ENCODE results near the gene HOMER1. TPM values are rescaled to one million over a fixed set of nuclear protein-coding genes. Genes with fewer than 3 reads are reported as not detected.
"Not testable (repeated sequence)": the region's sequence is repeated elsewhere in the genome, so short reads cannot be mapped to it uniquely, and the experiment has no call there.

The HOMER1 gene
- total RNA-seq, 2 experiments from 2014 or later: 6.3 to 13.9 TPM

DNA sequence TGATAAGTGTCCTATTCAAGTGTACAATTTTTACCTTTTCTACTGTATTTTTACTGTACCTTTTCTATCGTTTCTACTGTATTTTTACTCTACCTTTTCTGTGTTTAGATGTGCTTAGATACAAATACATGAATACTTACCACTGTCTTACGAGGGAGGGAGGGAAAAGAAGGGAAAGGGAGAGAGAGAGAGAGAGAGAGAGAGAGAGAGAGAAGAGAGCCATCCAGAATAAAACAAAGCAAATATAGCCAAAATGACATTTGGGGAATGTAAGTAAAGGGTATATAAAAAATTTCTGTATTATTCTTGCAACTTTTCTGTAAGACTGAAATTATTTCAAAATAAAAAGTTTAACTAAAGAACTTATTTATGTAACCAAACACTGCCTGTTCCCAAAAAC lies 121.2 kb downstream of the HOMER1 start:
- Histone ChIP-seq H3K36me3 (ENCODE audit: insufficient read depth, low read length) (no peaks in the 10 kb centered on the region), H3K4me2 (ENCODE audit: low read length) (no peak overlapping the region), H3K9me2 (ENCODE audit: insufficient read depth, low read length) (no peaks in the 10 kb centered on the region), H3K9me3 (ENCODE audit: low read length) (no peaks in the 10 kb centered on the region), H3K4me1 (ENCODE audit: insufficient read depth, low read length, poor library complexity, severe bottlenecking) (no peaks in the 10 kb centered on the region), H2AFZ (ENCODE audit: low read length) (no peak overlapping the region), H4K20me1 (ENCODE audit: insufficient read depth, low read length) (no peaks in the 10 kb centered on the region), H3K4me3 (ENCODE audit: low read depth, low read length, poor library complexity, severe bottlenecking) (no peak overlapping the region), H3K79me2 (ENCODE audit: insufficient read depth, low read depth, low read length) (no peaks in the 10 kb centered on the region), H3K27ac (ENCODE audit: low read depth, low read length, poor library complexity, severe bottlenecking) (no peak overlapping the region)
- ChIA-PET CTCF (ENCODE audit: unreplicated experiment) (no interaction called here), POLR2A (interaction anchor here (0.6 to 1.3 kb wide), 5 partner anchors 28 to 1272 kb away, joined by 3 read pairs; no protein-coding TSS in a partner anchor)
- no peak for DNase-seq (ENCODE audit: low spot score)
- intact Hi-C loops (cut with micrococcal nuclease; ENCODE audit: unreplicated experiment): no loop called here
- TF ChIP-seq EZH2phosphoT487 (IDR thresholded peaks at IDR 0.05; ENCODE audit: borderline replicate concordance, low read depth, low read length): no peak
- TF ChIP-seq, protein P1, sequence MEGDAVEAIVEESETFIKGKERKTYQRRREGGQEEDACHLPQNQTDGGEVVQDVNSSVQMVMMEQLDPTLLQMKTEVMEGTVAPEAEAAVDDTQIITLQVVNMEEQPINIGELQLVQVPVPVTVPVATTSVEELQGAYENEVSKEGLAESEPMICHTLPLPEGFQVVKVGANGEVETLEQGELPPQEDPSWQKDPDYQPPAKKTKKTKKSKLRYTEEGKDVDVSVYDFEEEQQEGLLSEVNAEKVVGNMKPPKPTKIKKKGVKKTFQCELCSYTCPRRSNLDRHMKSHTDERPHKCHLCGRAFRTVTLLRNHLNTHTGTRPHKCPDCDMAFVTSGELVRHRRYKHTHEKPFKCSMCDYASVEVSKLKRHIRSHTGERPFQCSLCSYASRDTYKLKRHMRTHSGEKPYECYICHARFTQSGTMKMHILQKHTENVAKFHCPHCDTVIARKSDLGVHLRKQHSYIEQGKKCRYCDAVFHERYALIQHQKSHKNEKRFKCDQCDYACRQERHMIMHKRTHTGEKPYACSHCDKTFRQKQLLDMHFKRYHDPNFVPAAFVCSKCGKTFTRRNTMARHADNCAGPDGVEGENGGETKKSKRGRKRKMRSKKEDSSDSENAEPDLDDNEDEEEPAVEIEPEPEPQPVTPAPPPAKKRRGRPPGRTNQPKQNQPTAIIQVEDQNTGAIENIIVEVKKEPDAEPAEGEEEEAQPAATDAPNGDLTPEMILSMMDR (conservative IDR thresholded peaks at IDR 0.05; ENCODE audit: low read length): no peak
- no TSS peak for BruUV-seq (replicated peaks)

- no TSS peak for BruUV-seq (replicated peaks)
- peaks cover 14% of the 10 kb centered on the region for H3K9me3 ChIP-seq (ENCODE audit: low read length)
- intact Hi-C loops (cut with micrococcal nuclease; ENCODE audit: unreplicated experiment): no loop called here
- no peak overlapping the region for H3K4me3 ChIP-seq (ENCODE audit: low read depth, low read length, poor library complexity, severe bottlenecking)
- no peak overlapping the region for H2AFZ ChIP-seq (ENCODE audit: low read length)
- H4K20me1 ChIP-seq (ENCODE audit: insufficient read depth, low read length): no peaks in the 10 kb centered on the region
- ChIA-PET CTCF (ENCODE audit: unreplicated experiment) (no interaction called here), POLR2A (interaction anchor here (0.5 kb wide), 1 partner anchor 40 kb away, joined by 4 read pairs; no protein-coding TSS in a partner anchor)
- no peaks in the 10 kb centered on the region for H3K36me3 ChIP-seq (ENCODE audit: insufficient read depth, low read length)
- no peak for TF ChIP-seq EZH2phosphoT487 (IDR thresholded peaks at IDR 0.05; ENCODE audit: borderline replicate concordance, low read depth, low read length)
- TF ChIP-seq, protein P1 (conservative IDR thresholded peaks at IDR 0.05; ENCODE audit: low read length): no peak
- no peaks in the 10 kb centered on the region for H3K79me2 ChIP-seq (ENCODE audit: insufficient read depth, low read depth, low read length)
- no peak overlapping the region for H3K27ac ChIP-seq (ENCODE audit: low read depth, low read length, poor library complexity, severe bottlenecking)
- DNase-seq (ENCODE audit: low spot score): no peak
- no peak overlapping the region for H3K4me2 ChIP-seq (ENCODE audit: low read length)
- H3K9me2 ChIP-seq (ENCODE audit: insufficient read depth, low read length): no peaks in the 10 kb centered on the region
- no peaks in the 10 kb centered on the region for H3K4me1 ChIP-seq (ENCODE audit: insufficient read depth, low read length, poor library complexity, severe bottlenecking)
These were observed 127.3 kb downstream of the HOMER1 start for GRCh38 chr5:79386679-79387078.

DNA sequence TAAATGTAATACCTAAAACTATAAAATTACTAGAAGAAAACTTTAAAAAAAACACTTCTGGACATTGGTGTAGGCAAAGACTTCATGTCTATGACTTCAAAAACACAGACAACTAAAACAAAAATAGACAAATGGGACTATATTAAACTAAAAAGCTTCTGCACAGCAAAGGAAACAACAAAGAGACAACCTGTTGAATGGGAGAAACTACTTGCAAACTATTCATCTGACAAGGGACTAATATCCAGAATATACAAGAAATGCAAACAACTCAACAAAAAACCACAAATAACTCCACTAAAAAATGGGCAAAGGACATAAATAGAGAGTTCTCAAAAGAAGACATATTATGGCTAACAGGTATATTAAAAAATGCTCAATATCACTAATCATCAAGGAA lies 128.8 kb downstream of the HOMER1 start:
- H3K4me2 ChIP-seq (ENCODE audit: low read length): not testable (repeated sequence)

More for the DNA sequence above, 128.8 kb downstream of the HOMER1 start:
- CTCF ChIA-PET (ENCODE audit: unreplicated experiment); H3K4me1 ChIP-seq (ENCODE audit: insufficient read depth, low read length, poor library complexity, severe bottlenecking); H3K36me3 ChIP-seq (ENCODE audit: insufficient read depth, low read length); H3K79me2 ChIP-seq (ENCODE audit: insufficient read depth, low read depth, low read length); H2AFZ ChIP-seq (ENCODE audit: low read length); H3K9me2 ChIP-seq (ENCODE audit: insufficient read depth, low read length); DNase-seq (ENCODE audit: low spot score); H4K20me1 ChIP-seq (ENCODE audit: insufficient read depth, low read length); intact Hi-C loops (cut with micrococcal nuclease; ENCODE audit: unreplicated experiment); BruUV-seq (replicated peaks); H3K4me3 ChIP-seq (ENCODE audit: low read depth, low read length, poor library complexity, severe bottlenecking); H3K27ac ChIP-seq (ENCODE audit: low read depth, low read length, poor library complexity, severe bottlenecking): not testable (repeated sequence)
- POLR2A ChIA-PET: interaction anchor here (0.6 kb wide), 1 partner anchor 66 kb away, joined by 3 read pairs; no protein-coding TSS in a partner anchor
- H3K9me3 ChIP-seq (ENCODE audit: low read length): peaks cover 20% of the 10 kb centered on the region

Measured in OCI-LY7 (cell line).